ENCODE data around the gene LTBP2.

LTBP2 gene

DNA sequence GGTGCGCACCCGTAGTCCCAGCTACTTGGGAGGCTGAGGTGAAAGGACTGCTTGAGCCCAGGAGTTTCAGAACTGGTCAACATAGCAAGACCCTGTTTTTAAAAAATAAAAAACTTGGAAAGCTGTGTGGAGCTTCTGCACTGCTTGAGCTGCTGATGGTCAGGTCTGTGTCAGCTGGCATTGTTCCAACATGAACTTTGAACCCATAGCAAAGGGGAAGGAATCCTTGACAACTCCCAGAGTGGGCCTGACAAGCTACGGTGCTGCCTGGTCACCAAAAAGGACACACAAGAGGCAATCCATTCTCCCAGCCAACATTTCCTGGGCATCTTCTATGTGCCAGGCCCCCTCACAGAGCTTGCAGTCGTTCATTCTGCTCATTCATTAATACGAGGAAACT is 16.4 kb upstream of the LTBP2 start:
- no peaks in the 10 kb centered on the region for H3K9me3 Mint-ChIP-seq
- no peaks in the 10 kb centered on the region for H3K36me3 Mint-ChIP-seq (ENCODE audit: low read depth)
- H3K27ac Mint-ChIP-seq, result no peak overlapping the region
- no peak overlapping the region for H3K4me3 Mint-ChIP-seq
- H3K27me3 Mint-ChIP-seq (ENCODE audit: low read depth), result peaks cover 13% of the 10 kb centered on the region
- peaks cover 2% of the 10 kb centered on the region for H3K4me1 Mint-ChIP-seq (ENCODE audit: low read depth)

- Mint-ChIP-seq H3K27me3 (ENCODE audit: low read depth) (peaks cover 11% of the 10 kb centered on the region), H3K9me3 (no peaks in the 10 kb centered on the region), H3K36me3 (ENCODE audit: low read depth) (no peaks in the 10 kb centered on the region), H3K4me1 (ENCODE audit: low read depth) (peaks cover 2% of the 10 kb centered on the region), H3K27ac (no peak overlapping the region), H3K4me3 (no peak overlapping the region)
Observed at GRCh38 chr14:74627076-74627475, 15.0 kb upstream of the LTBP2 start.

DNA sequence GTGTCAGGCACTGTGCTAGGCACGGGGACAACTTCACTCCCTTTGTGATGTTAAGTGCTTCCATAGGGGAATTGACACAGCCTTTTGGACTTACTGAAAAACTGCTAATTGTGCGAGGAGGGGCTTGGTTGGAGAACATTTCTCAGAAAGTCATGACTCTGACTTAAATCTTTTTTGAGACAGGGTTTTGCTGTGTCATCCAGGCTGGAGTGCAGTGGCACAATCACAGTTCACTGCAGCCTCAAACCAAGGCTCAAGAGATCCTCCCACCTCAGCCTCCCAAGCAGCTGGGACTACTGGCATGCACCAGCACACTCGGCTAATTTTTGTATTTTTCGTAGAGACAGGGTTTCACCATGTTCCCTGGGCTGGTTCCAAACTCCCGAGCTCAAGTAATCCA is 10.2 kb upstream of the LTBP2 start:
- H3K9me3 Mint-ChIP-seq, result no peaks in the 10 kb centered on the region
- H3K36me3 Mint-ChIP-seq (ENCODE audit: low read depth), result no peaks in the 10 kb centered on the region

DNA sequence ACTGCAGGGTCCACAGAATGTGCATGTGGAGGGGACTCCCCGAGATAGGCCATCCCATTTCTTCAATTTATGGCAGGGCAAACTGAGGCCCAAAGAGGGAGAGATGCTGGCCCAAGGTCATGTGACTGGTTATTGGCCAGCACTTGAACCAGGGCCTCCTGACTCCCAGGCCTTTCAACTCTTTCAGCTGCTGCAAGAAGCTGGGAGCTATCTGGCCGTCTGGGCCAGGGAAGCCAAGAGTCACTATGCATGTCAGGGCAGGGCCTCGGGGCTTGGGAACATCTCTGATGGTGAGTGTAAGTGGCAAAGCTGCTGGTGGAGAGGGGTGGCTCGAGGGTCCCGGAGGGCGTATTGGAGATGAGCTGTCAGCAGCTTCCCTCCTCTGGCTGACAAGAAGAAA is 9.5 kb upstream of the LTBP2 start:
- Mint-ChIP-seq H3K4me3 (no peak overlapping the region), H3K9me3 (no peaks in the 10 kb centered on the region), H3K27me3 (ENCODE audit: low read depth) (peaks cover 15% of the 10 kb centered on the region), H3K36me3 (ENCODE audit: low read depth) (no peaks in the 10 kb centered on the region), H3K4me1 (ENCODE audit: low read depth) (peaks cover 35% of the 10 kb centered on the region), H3K27ac (peak overlapping the region; percentile 18)

More for the DNA sequence above, 10.2 kb upstream of the LTBP2 start:
- H3K4me3 Mint-ChIP-seq, result no peak overlapping the region
- peaks cover 36% of the 10 kb centered on the region for H3K4me1 Mint-ChIP-seq (ENCODE audit: low read depth)
- H3K27ac Mint-ChIP-seq, result no peak overlapping the region
- peaks cover 14% of the 10 kb centered on the region for H3K27me3 Mint-ChIP-seq (ENCODE audit: low read depth)

DNA sequence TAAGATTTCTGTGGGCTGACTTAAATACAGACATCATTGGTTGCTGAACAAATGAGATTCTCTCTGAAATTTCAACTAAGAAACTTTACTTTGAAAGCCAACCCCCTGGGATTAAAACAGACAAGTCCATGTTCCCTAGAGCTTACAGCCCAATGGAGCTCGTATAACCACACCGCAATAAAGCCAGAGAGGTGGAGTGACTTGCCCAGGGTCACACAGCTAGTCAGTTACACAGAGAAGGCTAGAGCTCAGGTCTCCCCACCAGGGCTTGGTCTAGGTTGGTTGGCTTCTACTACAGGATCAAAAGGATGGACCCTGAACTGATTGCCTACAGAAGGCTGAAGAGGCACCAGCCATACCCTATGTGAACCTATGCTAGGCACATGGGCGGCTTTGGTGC is 8.9 kb upstream of the LTBP2 start:
- peaks cover 39% of the 10 kb centered on the region for H3K4me1 Mint-ChIP-seq (ENCODE audit: low read depth)
- H3K27me3 Mint-ChIP-seq (ENCODE audit: low read depth), result peaks cover 22% of the 10 kb centered on the region
- H3K9me3 Mint-ChIP-seq, result no peaks in the 10 kb centered on the region
- H3K4me3 Mint-ChIP-seq, result no peak overlapping the region
- no peaks in the 10 kb centered on the region for H3K36me3 Mint-ChIP-seq (ENCODE audit: low read depth)
- H3K27ac Mint-ChIP-seq, result no peak overlapping the region

DNA sequence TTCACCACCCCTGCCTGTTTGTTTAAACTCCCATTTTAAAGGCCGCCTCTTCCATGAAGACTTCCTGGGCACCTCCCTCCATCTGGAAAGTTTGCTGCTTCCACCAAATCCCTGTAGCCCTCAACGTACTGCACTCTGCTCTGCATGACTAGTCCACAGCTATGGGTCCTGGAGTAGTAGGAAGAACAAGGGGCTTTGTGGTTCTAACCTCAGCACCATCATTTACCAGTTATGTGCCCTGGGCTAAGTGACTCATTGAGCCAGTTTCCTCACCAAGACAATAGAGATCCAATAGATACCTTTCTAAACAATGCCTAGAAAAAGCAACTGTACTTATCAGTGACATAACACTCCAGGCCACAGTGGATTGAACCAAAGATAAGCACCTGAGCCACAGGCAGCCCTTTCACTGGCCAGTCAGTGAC is 8.5 kb upstream of the LTBP2 start:
- no peaks in the 10 kb centered on the region for H3K9me3 Mint-ChIP-seq
- H3K4me3 Mint-ChIP-seq, result peak overlapping the region; percentile 49
- H3K27me3 Mint-ChIP-seq (ENCODE audit: low read depth), result peaks cover 26% of the 10 kb centered on the region
- H3K36me3 Mint-ChIP-seq (ENCODE audit: low read depth), result no peaks in the 10 kb centered on the region
- peak overlapping the region; percentile 62 for H3K27ac Mint-ChIP-seq
- H3K4me1 Mint-ChIP-seq (ENCODE audit: low read depth), result peaks cover 43% of the 10 kb centered on the region

GRCh38 chr14:74619672-74620131 is 7.7 kb upstream of the LTBP2 start:
- Mint-ChIP-seq H3K4me1 (ENCODE audit: low read depth) (peaks cover 50% of the 10 kb centered on the region), H3K4me3 (peak overlapping the region; percentile 49), H3K27ac (no peak overlapping the region)

DNA sequence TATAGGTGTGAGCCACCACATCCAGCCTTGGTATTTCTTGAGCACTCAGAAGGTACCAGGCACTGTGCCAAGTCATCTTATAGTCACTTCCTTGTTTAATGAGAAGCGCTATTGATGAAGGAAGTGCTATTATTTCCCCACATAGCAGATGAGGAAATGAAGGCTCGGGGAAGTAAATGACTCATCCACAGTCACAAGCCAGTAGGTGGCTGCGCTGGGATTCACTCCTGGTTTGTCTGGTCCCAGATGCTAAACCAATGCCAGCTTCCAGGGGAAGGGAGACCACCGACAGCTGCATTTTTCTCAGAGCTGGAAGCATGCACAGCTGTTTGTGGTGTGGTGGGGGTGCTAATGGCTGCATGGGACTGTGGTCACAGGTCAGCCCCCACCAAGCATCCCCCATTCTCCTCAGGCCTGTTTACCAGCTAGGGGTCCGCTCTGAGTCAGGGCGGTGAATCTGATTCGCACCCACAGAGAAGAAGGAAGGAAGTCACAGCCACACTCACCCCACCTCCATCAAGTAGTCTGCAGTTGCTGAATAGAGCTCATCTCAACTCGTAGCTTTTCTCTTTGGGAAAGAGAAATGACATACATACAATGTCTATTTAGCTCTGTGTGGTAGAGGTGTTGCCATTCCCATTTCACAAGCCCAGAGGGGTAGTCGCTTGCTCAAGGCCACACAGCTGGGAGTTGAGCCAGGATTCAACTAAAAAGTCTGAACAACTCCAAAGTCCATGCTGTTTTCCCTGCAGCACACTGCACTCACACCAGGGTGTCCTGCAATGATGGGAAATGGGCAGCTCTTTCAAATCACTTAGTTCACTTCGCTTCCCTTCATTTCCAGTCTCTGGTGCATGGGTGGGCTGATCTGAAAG is 6.3 kb upstream of the LTBP2 start:
- peaks cover 60% of the 10 kb centered on the region for H3K4me1 Mint-ChIP-seq (ENCODE audit: low read depth)
- H3K27me3 Mint-ChIP-seq (ENCODE audit: low read depth), result peaks cover 35% of the 10 kb centered on the region
- peak overlapping the region; percentile 49 for H3K4me3 Mint-ChIP-seq
- peak overlapping the region; percentile 80 for H3K27ac Mint-ChIP-seq
- no peaks in the 10 kb centered on the region for H3K36me3 Mint-ChIP-seq (ENCODE audit: low read depth)
- no peaks in the 10 kb centered on the region for H3K9me3 Mint-ChIP-seq

More at GRCh38 chr14:74619672-74620131, 7.7 kb upstream of the LTBP2 start:
- H3K36me3 Mint-ChIP-seq (ENCODE audit: low read depth), result no peaks in the 10 kb centered on the region
- peaks cover 32% of the 10 kb centered on the region for H3K27me3 Mint-ChIP-seq (ENCODE audit: low read depth)
- H3K9me3 Mint-ChIP-seq, result no peaks in the 10 kb centered on the region

GRCh38 chr14:74616996-74617700 is 5.1 kb upstream of the LTBP2 start:
- no peaks in the 10 kb centered on the region for H3K9me3 Mint-ChIP-seq
- peaks cover 60% of the 10 kb centered on the region for H3K4me1 Mint-ChIP-seq (ENCODE audit: low read depth)
- H3K4me3 Mint-ChIP-seq, result no peak overlapping the region
- H3K36me3 Mint-ChIP-seq (ENCODE audit: low read depth), result no peaks in the 10 kb centered on the region
- H3K27me3 Mint-ChIP-seq (ENCODE audit: low read depth), result peaks cover 36% of the 10 kb centered on the region
- H3K27ac Mint-ChIP-seq, result no peak overlapping the region

DNA sequence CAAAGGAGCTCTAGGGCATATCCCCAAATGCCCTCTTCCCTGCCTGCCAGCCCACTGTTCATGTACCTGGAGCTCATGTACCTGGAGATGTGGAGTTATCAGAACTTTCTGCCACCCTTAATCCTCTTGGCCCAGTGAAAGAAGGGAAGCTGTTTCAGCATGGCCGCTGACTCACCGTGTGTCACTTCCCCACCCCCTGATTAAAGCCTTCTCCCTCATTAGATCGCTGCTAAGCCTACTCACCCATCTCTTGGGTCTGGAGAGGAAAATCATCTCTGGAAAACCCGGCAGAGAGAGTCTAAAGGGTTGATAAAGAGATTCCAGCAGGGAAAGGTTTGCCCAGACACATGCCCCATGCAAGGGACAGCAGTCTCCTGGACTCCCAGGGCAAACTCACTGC is 4.5 kb upstream of the LTBP2 start:
- Mint-ChIP-seq H3K4me3 (no peak overlapping the region), H3K9me3 (no peaks in the 10 kb centered on the region), H3K36me3 (ENCODE audit: low read depth) (no peaks in the 10 kb centered on the region), H3K4me1 (ENCODE audit: low read depth) (peaks cover 60% of the 10 kb centered on the region), H3K27ac (no peak overlapping the region), H3K27me3 (ENCODE audit: low read depth) (peaks cover 38% of the 10 kb centered on the region)

GRCh38 chr14:74615735-74616134 is 3.7 kb upstream of the LTBP2 start:
- Mint-ChIP-seq H3K4me1 (ENCODE audit: low read depth) (peaks cover 56% of the 10 kb centered on the region), H3K9me3 (no peaks in the 10 kb centered on the region), H3K27me3 (ENCODE audit: low read depth) (peaks cover 42% of the 10 kb centered on the region), H3K27ac (peak overlapping the region; percentile 42), H3K36me3 (ENCODE audit: low read depth) (no peaks in the 10 kb centered on the region), H3K4me3 (no peak overlapping the region)

GRCh38 chr14:74614508-74615495 is 2.8 kb upstream of the LTBP2 start:
- Mint-ChIP-seq H3K4me3 (peak overlapping the region; percentile 0), H3K9me3 (no peaks in the 10 kb centered on the region), H3K27me3 (ENCODE audit: low read depth) (peaks cover 48% of the 10 kb centered on the region), H3K27ac (peak overlapping the region; percentile 36), H3K36me3 (ENCODE audit: low read depth) (peaks cover 3% of the 10 kb centered on the region), H3K4me1 (ENCODE audit: low read depth) (peaks cover 48% of the 10 kb centered on the region)

GRCh38 chr14:74613211-74613914 is 1.3 kb upstream of the LTBP2 start:
- peaks cover 3% of the 10 kb centered on the region for H3K36me3 Mint-ChIP-seq (ENCODE audit: low read depth)
- no peak overlapping the region for H3K27ac Mint-ChIP-seq
- peaks cover 41% of the 10 kb centered on the region for H3K4me1 Mint-ChIP-seq (ENCODE audit: low read depth)
- H3K9me3 Mint-ChIP-seq, result no peaks in the 10 kb centered on the region
- peak overlapping the region; percentile 63 for H3K4me3 Mint-ChIP-seq
- H3K27me3 Mint-ChIP-seq (ENCODE audit: low read depth), result peaks cover 58% of the 10 kb centered on the region
